Right hindlimb (tissue), 1 donor: ENCODE results near the gene ZYG11B.
"Not testable (repeated sequence)": the region's sequence is repeated elsewhere in the genome, so short reads cannot be mapped to it uniquely, and the experiment has no call there.

Experiments
- DNase-seq: peaks from one replicate; pipeline ENCODE4 v3.0.0-alpha.2; 2018

Gene ZYG11B

DNA sequence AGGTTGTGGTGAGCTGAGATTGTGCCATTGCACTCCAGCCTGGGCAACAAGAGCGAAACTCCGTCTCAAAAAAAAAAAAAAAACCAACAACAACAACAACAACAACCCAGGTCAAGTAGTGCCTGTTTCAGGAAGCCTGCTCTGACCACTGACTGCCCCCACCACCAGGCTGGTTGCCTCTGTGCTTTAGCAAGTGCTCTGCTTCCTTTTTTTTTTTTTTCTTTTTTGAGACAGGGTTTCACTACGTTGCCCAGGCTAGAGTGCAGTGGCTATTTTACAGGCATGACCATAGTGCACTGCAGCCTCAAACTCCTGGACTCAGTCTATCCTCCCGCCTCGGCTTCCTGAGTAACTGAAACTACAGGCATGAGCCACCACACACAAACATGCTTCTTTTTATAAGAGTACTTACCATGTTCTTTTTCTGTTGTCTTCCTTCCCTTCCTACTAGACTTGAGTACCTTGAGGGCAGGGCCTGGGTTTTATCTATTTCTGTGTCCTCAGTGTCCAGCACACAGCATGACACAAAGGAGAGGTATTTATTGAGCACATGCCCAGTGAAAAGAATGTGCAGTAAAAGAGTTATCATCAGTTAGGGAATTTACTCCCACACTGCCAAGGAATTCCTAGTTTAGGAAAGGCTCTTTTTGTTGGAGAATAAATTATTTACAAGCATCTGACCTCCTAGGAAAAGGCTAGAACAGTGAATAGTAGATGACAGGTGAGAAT, 18.2 kb upstream of the ZYG11B start:
- DNase-seq: no peak

DNA sequence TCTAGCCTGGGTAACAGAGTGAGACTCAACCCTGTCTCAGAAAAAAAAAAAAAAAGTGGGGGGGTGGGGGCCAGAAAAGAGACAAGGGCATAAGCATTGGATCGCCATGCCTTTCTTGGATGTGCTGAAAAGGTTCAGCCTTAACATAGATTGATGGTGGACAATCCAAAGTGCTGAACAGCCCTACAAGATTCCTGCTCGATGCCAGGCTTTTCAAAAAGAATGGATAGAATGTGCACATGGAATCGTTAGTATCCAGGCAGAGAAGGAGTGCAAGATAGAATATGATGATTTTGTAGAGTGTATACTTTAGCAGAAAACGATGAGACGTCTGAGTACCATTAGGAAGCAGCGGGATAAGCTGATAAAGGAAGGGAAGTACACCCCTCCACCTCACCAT, 17.2 kb upstream of the ZYG11B start:
- DNase-seq: no peak

DNA sequence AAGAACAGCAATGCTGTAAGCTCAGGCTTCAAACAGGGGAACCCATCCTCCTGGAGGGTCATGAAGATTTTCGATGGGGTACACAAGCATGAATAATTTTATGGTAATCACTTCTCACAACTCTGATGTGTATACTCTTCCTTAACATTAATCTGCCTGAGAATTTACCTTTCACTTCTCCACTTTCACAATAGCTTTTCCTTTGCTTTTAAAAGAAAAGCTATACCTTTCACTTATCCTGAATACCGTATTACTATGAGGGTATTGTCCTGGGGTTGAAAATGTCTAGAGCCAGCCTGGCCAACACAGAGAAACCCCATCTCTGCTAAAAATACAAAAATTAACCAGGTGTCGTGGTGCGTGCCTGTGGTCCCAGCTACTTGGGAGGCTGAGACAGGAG, 12.7 kb upstream of the ZYG11B start:
- no peak for DNase-seq

- not testable (repeated sequence) for DNase-seq
These were observed 11.0 kb upstream of the ZYG11B start for GRCh38 chr1:52715296-52715695.

- no peak for DNase-seq
These were observed 3.0 kb upstream of the ZYG11B start for GRCh38 chr1:52723260-52723659.

GRCh38 chr1:52725903-52726264, 369 bp upstream of the ZYG11B start:
- DNase-seq: no peak

DNA sequence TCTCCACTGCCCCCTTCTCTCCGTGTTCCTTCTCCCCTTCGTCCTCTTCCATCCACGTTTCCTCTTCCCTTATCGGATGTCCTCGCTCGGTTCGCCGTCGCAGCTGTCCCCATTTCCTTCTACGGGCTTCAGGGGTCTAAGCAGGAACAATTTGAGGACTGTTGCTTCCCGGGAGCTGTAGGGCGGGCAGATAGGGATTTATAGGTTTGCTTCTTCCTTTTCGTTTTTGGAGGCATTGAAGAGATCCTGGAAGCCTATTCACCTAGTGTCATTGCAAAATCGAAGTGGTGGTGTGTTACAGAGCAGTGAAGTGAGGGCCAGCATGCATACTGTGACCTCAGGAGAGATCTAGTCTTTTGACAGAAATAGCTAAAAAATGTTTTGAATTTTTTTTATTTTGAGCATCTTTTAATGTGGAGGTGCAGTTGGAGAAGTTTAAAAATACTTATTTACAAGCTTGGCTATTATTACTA, 897 bp downstream of the ZYG11B start:
- DNase-seq: peak; percentile 31

GRCh38 chr1:52727956-52728656, 1.9 kb downstream of the ZYG11B start:
- DNase-seq: no peak

DNA sequence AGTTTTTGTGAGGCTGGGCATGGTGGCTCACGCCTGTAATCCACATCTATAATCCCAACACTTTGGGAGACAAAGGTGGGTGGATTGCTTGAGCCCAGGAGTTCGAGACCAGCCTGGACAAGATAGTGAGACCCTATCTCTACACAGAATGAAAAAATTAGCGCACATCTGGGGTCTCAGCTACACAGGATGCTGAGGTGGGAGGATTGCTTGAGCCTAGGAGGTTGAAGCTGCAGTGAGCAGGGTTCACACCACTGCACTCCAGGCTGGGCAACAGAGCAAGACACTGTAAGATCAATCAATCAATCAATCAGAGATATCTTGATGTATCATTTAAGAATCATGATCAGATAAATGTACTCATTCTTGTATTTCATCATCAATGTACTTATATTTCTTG, 7.1 kb downstream of the ZYG11B start:
- DNase-seq: no peak

DNA sequence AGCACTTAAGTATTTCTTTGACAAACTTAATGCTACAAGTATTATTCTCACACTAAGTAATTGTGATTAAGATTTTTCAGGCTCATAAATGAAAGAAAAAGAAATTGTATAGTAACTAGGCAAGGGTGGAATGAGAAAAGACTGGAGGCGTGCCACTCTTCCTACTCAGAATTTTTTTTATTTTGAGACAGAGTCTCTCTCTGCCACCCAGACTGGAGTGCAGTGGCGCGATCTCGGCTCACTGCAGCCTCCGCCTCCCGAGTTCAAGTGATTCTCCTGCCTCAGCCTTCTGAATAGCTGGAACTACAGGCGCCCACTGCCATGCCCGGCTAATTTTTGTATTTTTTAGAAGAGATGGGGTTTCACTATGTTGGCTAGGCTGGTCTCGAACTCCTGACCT, 9.1 kb downstream of the ZYG11B start:
- not testable (repeated sequence) for DNase-seq

DNA sequence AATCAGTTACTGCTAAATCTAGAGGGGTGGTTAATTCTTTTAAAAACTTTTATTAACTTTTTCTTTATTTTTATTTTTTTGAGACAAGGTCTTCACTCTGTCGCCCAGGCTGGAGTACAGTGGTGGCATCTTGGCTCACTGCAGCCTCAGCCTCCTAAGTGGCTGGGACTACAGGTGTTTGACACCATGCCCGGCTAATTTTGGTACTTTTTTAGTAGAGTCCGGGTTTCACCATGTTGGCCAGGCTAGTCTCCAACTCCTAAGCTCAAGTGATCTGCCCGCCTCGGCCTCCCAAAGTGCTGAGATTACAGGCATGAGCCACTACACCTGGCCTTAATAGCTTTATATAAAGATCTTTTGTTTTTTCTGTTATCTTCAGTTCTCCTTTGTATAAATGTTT, 11.9 kb downstream of the ZYG11B start:
- DNase-seq: no peak

DNA sequence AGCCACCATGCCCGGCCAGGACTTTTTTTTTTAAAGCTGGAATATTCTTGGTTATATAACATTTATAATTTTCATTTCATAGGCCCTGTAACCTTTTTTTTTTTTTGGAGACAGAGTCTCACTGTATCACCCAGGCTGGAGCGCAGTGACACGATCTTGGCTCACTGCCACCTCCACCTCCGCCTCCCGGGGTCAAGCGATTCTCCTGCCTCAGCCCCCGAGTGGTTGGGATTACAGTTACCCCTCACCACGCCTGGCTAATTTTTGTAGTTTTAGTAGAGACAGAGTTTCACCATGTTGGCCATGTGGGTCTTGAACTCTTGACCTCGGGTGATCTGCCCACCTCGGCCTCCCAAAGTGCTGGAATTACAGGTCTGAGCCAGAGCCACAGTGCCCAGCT, 12.6 kb downstream of the ZYG11B start:
- DNase-seq: no peak

- DNase-seq: no peak
These were observed 13.6 kb downstream of the ZYG11B start for GRCh38 chr1:52739699-52740467.

DNA sequence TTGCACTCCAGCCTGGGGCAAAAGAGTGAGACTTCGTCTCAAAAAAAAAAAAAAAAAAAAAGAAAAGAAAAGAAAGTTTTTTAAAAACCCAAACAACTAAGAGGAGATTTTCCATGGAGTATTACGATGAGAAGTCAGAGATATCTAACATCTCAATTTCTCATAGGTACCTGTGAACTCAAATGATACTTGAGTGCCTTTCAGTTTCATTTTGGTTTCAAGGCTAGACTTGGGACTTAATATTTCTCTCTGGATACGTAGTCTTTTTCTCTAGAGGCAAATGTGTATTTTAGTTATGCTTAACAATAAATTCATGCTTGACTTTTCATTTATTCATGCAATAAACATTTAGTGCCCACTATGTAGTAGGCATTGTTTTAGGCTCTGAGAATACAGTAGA, 15.0 kb downstream of the ZYG11B start:
- DNase-seq: no peak

DNA sequence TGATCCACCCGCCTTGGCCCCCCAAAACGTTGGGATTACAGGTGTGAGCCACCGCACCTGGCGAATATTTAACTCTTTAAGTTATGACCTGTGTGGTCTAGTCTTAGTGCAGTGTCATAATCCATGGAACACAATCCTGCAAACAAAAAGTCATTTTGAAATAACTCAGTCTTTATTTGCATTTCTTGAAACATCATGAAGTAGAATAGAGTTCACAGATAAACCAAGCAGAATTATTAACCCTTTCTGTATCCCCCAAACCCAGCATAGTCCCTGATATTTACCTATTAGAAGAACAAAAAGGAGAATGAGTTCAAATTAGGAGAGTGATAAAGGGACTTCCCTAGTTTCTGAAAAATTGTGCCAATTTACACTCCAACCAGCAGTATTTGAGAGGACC, 19.9 kb downstream of the ZYG11B start:
- DNase-seq: no peak

DNA sequence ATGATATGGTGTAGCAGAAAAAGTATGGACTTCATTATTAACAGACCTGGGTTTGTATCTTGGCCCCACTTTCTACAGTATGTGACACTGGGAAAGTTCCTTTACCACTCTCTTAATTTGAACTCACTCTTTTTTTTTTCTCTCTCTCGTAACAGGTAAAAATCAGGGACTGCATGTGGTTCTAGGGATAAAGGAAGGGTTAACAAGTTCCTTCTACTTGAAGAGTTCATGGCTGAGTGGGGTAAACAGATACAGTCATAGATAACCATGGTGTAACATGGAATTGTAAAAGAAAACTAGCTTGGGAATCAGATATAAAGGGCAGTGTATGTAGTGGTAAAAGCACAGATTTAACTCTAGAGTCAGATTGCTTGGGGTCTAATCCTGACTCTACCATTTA, 21.2 kb downstream of the ZYG11B start:
- DNase-seq: no peak

DNA sequence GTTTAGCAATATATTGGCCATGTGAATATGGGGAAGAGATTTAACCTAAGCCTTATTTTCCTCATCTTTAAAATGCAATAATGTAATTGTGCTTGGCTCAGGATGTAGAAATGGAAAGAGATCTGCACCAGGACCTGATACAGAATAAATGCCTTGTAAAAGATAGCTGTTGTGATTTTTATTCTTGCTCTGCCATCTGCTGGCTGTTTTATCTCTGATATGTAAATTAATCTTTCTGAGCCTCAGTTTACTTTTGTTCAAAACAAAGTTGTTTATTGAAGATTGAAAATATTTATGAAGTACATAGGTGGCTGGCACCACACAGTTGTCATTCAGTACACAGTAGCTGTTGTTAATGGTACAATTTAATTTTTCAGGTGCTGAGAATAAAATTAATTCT, 21.9 kb downstream of the ZYG11B start:
- DNase-seq: no peak

GRCh38 chr1:52749496-52749895, 23.2 kb downstream of the ZYG11B start:
- DNase-seq: not testable (repeated sequence)

DNA sequence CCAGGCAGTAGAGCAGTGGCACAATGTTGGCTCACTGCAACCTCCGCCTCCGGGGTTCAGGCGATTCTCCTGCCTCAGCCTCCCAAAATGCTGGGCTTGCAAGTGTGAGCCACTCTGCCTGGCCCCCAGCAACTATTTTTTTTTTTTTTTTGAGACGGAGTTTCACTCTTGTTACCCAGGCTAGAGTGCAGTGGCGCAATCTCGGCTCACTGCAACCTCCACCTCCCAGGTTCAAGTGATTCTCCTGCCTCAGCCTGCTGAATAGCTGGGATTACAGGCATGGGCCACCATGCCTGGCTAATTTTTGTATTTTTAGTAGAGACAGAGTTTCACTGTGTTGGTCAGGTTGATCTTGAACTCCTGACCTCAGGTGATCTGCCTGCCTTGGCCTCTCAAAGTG, 23.9 kb downstream of the ZYG11B start:
- not testable (repeated sequence) for DNase-seq

- DNase-seq: no peak
These were observed 25.6 kb downstream of the ZYG11B start for GRCh38 chr1:52751589-52752483.

DNA sequence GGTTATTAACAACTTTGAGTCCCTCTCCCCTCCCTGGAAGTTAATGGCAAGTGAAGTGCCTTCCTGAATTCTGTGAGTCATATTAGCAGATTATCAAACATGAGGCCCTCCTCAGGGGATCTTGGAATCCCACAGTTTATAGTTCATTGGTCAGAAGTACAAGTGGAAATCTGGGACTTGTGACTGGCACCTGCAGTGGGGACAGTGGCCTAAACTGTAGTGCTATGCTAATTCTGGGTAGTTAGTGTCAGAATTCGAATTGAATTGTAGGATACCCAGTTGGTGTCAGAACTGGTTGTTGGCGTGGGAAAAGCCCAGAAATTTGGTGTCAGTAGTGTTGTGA, 26.2 kb downstream of the ZYG11B start:
- DNase-seq: no peak

- no peak for DNase-seq
These were observed 26.9 kb downstream of the ZYG11B start for GRCh38 chr1:52753169-52753568.

DNA sequence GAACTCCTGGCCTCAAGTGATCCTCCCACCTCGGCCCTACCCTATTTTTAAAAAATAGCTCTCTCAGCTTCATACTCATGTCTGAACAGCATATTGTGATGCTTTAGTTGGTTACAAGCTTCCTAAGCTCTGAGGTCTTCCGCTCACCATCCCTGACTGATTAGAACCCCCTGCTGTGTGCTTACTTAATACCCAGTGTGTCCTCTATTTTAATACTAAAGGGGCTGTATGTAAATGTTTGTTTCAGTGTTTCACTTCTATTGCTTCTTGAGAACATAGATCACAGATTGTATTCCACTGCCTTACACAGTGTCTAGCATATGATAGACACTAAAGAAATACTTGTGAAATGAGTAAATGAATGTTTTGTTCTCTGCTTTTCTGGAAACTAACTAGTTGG, 29.8 kb downstream of the ZYG11B start:
- DNase-seq: no peak
